Measurements from ENCODE around the gene TECRL. TPM values are rescaled to one million over a fixed set of nuclear protein-coding genes. Genes with fewer than 3 reads are reported as not detected.

Gene TECRL
- total and polyA plus RNA-seq, 2 experiments from 2014 or later, result not detected

DNA sequence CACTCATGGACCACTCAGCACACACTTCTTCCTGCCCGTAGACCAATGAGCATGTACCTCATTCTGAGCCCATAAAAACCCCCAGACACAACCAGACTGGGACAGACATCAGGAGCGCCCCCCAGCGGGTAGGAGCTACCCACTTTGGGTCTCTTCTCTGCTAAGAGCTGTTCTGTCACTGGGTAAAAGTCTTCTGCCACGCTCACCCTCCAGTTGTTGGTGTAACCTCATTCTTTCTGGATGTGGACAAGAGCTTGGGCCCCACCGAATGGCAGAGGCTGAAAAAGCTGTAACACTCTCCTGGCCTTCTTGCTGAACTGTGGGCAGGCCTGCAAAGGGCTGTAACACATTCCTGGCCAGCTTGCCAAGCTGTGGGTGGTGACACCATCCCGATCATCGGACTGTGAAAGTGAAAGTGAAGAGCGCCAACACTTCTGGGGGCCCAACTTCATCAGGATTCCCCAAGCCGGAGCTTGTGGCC lies 137.6 kb downstream of the TECRL start:
- Mint-ChIP-seq H3K27ac (no peak overlapping the region), H3K9me3 (peaks cover 15% of the 10 kb centered on the region), H3K27me3 (ENCODE audit: insufficient read depth, low read depth, poor library complexity) (no peaks in the 10 kb centered on the region), H3K4me3 (no peak overlapping the region), H3K4me1 (peaks cover 10% of the 10 kb centered on the region; the same call in 2 of the 3 replicates), H3K36me3 (ENCODE audit: low read depth) (peaks cover 19% of the 10 kb centered on the region)
- Histone ChIP-seq H3K9me2 (ENCODE audit: insufficient read depth) (peaks cover 5% of the 10 kb centered on the region; the same call in 1 of the 2 replicates), H2AFZ (peak overlapping the region; percentile 49; the same call in 1 of the 2 replicates), H3K27me3 (ENCODE audit: insufficient read depth) (no peaks in the 10 kb centered on the region), H4K20me1 (replicated peaks; ENCODE audit: insufficient read depth) (no peaks in the 10 kb centered on the region), H3K4me1 (ENCODE audit: insufficient read depth) (peaks cover 14% of the 10 kb centered on the region), H3K27ac (ENCODE audit: low read depth) (no peak overlapping the region), H3K4me2 (no peak overlapping the region), H3K79me2 (replicated peaks; ENCODE audit: insufficient read depth) (no peaks in the 10 kb centered on the region), H3F3A (replicated peaks; ENCODE audit: low read depth) (no peaks in the 10 kb centered on the region), H3K36me3 (ENCODE audit: insufficient read depth) (no peaks in the 10 kb centered on the region), H3K4me3 (no peak overlapping the region)
- no peak for ATAC-seq
- TF ChIP-seq, protein P1, sequence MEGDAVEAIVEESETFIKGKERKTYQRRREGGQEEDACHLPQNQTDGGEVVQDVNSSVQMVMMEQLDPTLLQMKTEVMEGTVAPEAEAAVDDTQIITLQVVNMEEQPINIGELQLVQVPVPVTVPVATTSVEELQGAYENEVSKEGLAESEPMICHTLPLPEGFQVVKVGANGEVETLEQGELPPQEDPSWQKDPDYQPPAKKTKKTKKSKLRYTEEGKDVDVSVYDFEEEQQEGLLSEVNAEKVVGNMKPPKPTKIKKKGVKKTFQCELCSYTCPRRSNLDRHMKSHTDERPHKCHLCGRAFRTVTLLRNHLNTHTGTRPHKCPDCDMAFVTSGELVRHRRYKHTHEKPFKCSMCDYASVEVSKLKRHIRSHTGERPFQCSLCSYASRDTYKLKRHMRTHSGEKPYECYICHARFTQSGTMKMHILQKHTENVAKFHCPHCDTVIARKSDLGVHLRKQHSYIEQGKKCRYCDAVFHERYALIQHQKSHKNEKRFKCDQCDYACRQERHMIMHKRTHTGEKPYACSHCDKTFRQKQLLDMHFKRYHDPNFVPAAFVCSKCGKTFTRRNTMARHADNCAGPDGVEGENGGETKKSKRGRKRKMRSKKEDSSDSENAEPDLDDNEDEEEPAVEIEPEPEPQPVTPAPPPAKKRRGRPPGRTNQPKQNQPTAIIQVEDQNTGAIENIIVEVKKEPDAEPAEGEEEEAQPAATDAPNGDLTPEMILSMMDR (conservative IDR thresholded peaks at IDR 0.05; ENCODE audit: low read depth in 2 of 2), result peak; percentile 18 to 22; a peak in 2 of 4 replicates
- no peak for TF ChIP-seq EZH2phosphoT487 (IDR thresholded peaks at IDR 0.05; ENCODE audit: unreplicated experiment)
- peak; percentile 13 for DNase-seq (ENCODE audit: low spot score)

DNA sequence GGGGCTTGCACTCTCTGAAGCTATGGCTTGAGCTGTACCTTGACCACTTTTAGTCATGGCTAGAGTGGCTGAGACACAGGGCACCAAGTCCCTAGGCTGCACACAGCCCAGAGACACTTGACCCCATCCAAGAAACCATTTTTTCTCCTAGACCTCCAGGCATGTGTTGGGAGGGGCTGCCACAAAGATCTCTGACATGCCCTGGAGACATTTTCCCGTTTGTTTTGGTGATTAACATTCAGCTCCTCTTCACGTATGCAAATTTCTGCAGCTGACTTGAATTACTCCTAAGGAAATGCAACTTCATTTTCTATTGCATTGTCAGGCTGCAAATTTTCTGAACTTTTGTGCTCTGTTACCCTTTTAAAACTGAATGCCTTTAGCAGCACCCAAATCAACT lies 142.6 kb downstream of the TECRL start:
- Histone ChIP-seq H3K4me2 (no peak overlapping the region), H3K27ac (ENCODE audit: low read depth) (no peak overlapping the region), H3K79me2 (replicated peaks; ENCODE audit: insufficient read depth) (no peaks in the 10 kb centered on the region), H3K36me3 (ENCODE audit: insufficient read depth) (no peaks in the 10 kb centered on the region), H4K20me1 (replicated peaks; ENCODE audit: insufficient read depth) (no peaks in the 10 kb centered on the region), H3K27me3 (ENCODE audit: insufficient read depth) (no peaks in the 10 kb centered on the region), H2AFZ (no peak overlapping the region), H3F3A (replicated peaks; ENCODE audit: low read depth) (no peaks in the 10 kb centered on the region), H3K9me2 (ENCODE audit: insufficient read depth) (0 out of 2 replicates have a peak, but pooled peaks cover 5% of the 10 kb centered on the region), H3K4me3 (no peak overlapping the region), H3K4me1 (ENCODE audit: insufficient read depth) (peaks cover 9% of the 10 kb centered on the region; the same call in 1 of the 2 replicates)
- ATAC-seq (no peak), DNase-seq (ENCODE audit: low spot score) (no peak)
- H3K4me1 Mint-ChIP-seq, result peaks cover 10% of the 10 kb centered on the region; the same call in 2 of the 3 replicates
- no peak overlapping the region for H3K4me3 Mint-ChIP-seq
- H3K27ac Mint-ChIP-seq, result no peak overlapping the region
- H3K27me3 Mint-ChIP-seq (ENCODE audit: insufficient read depth, low read depth, poor library complexity), result no peaks in the 10 kb centered on the region
- peaks cover 25% of the 10 kb centered on the region for H3K36me3 Mint-ChIP-seq (ENCODE audit: low read depth)
- H3K9me3 Mint-ChIP-seq, result peaks cover 26% of the 10 kb centered on the region
- no peak for TF ChIP-seq STAT1 (IDR thresholded peaks at IDR 0.05; ENCODE audit: unreplicated experiment)
- no peak for TF ChIP-seq EZH2 (IDR thresholded peaks at IDR 0.05; ENCODE audit: low read depth, unreplicated experiment)
- TF ChIP-seq, protein P1 (conservative IDR thresholded peaks at IDR 0.05; ENCODE audit: low read depth in 2 of 2), result no peak
- no peak for TF ChIP-seq CREB1 (CRISPR knock-in tag; IDR thresholded peaks at IDR 0.05; ENCODE audit: low read depth)
- TF ChIP-seq NANOG (IDR thresholded peaks at IDR 0.05; ENCODE audit: borderline replicate concordance), result no peak
- TF ChIP-seq, protein P2, sequence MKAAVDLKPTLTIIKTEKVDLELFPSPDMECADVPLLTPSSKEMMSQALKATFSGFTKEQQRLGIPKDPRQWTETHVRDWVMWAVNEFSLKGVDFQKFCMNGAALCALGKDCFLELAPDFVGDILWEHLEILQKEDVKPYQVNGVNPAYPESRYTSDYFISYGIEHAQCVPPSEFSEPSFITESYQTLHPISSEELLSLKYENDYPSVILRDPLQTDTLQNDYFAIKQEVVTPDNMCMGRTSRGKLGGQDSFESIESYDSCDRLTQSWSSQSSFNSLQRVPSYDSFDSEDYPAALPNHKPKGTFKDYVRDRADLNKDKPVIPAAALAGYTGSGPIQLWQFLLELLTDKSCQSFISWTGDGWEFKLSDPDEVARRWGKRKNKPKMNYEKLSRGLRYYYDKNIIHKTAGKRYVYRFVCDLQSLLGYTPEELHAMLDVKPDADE (IDR thresholded peaks at IDR 0.05), result no peak
- TF ChIP-seq, protein P3, sequence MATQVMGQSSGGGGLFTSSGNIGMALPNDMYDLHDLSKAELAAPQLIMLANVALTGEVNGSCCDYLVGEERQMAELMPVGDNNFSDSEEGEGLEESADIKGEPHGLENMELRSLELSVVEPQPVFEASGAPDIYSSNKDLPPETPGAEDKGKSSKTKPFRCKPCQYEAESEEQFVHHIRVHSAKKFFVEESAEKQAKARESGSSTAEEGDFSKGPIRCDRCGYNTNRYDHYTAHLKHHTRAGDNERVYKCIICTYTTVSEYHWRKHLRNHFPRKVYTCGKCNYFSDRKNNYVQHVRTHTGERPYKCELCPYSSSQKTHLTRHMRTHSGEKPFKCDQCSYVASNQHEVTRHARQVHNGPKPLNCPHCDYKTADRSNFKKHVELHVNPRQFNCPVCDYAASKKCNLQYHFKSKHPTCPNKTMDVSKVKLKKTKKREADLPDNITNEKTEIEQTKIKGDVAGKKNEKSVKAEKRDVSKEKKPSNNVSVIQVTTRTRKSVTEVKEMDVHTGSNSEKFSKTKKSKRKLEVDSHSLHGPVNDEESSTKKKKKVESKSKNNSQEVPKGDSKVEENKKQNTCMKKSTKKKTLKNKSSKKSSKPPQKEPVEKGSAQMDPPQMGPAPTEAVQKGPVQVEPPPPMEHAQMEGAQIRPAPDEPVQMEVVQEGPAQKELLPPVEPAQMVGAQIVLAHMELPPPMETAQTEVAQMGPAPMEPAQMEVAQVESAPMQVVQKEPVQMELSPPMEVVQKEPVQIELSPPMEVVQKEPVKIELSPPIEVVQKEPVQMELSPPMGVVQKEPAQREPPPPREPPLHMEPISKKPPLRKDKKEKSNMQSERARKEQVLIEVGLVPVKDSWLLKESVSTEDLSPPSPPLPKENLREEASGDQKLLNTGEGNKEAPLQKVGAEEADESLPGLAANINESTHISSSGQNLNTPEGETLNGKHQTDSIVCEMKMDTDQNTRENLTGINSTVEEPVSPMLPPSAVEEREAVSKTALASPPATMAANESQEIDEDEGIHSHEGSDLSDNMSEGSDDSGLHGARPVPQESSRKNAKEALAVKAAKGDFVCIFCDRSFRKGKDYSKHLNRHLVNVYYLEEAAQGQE (IDR thresholded peaks at IDR 0.05; ENCODE audit: unreplicated experiment), result no peak
- TF ChIP-seq ZNF331 (CRISPR knock-in tag; IDR thresholded peaks at IDR 0.05; ENCODE audit: low read depth), result no peak
- TF ChIP-seq EZH2phosphoT487 (IDR thresholded peaks at IDR 0.05; ENCODE audit: unreplicated experiment), result no peak

Data from GM23338 (cell line).